Activated CD4-positive, CD25-positive, alpha-beta regulatory T cell treated with anti-CD3 and anti-CD28 coated beads, Interleukin-2, amount 50 U/mL, for 24 hours (primary cell): Measurements from ENCODE around the gene OTUD5.

Experiments
- ATAC-seq, 2 donors: fragments of 150-1000 bp; cut with Tn5 transposase; one replicate each; pipeline ENCODE4 v1.10.0; 2021; ENCODE audit warnings: mild to moderate bottlenecking in 1 of 2, moderate library complexity in 1 of 2

The OTUD5 gene

GRCh38 chrX:48972220-48973164 is 15.1 kb upstream of the OTUD5 start:
- peak in 1 of 2 donors; percentile 62 for ATAC-seq

- ATAC-seq: peak; percentile 18 to 25
Observed at GRCh38 chrX:48971249-48972219, 14.1 kb upstream of the OTUD5 start, which contains the start of gene KCND1. Gene KCND1, minus strand, starts transcription at chrX:48971844. Its CDS starts 1,573 bp downstream, at chrX:48970271.

- ATAC-seq: no peak
Observed at GRCh38 chrX:48969471-48969870, 12.1 kb upstream of the OTUD5 start.

- ATAC-seq: no peak
Observed at GRCh38 chrX:48968377-48968776, 11.0 kb upstream of the OTUD5 start.

GRCh38 chrX:48966796-48967579 is 9.6 kb upstream of the OTUD5 start:
- no peak for ATAC-seq

- ATAC-seq: no peak
Observed at GRCh38 chrX:48965959-48966358, 8.6 kb upstream of the OTUD5 start.

- no peak for ATAC-seq
Observed at GRCh38 chrX:48961585-48962091, 4.2 kb upstream of the OTUD5 start.

- ATAC-seq: no peak
Observed at GRCh38 chrX:48960291-48960690, 2.9 kb upstream of the OTUD5 start.

GRCh38 chrX:48958635-48959094 is 1.3 kb upstream of the OTUD5 start:
- ATAC-seq: no peak

- peak; percentile 85 to 86 for ATAC-seq
Observed at GRCh38 chrX:48957827-48958634, 624 bp upstream of the OTUD5 start.

GRCh38 chrX:48956728-48957414 is 536 bp downstream of the OTUD5 start:
- ATAC-seq: peak; percentile 13 to 22

GRCh38 chrX:48948589-48948988 is 8.8 kb downstream of the OTUD5 start:
- no peak for ATAC-seq

- peak in 1 of 2 donors; percentile 27 for ATAC-seq
Observed at GRCh38 chrX:48945517-48946348, 11.7 kb downstream of the OTUD5 start.

- ATAC-seq: peak in 1 of 2 donors; percentile 8
Observed at GRCh38 chrX:48942895-48943294, 14.5 kb downstream of the OTUD5 start.

GRCh38 chrX:48940404-48940955 is 16.9 kb downstream of the OTUD5 start:
- ATAC-seq: no peak

GRCh38 chrX:48939524-48940228 is 17.7 kb downstream of the OTUD5 start:
- no peak for ATAC-seq

- ATAC-seq: peak; percentile 50 to 52
Observed at GRCh38 chrX:48938721-48939425, 18.5 kb downstream of the OTUD5 start.
